Measurements from ENCODE around the gene PHACTR2.

PHACTR2 gene

GRCh38 chr6:143743301-143744166, 65.8 kb downstream of the PHACTR2 start:
- DNase-seq: no peak

- no peak for DNase-seq
These were observed 66.9 kb downstream of the PHACTR2 start for GRCh38 chr6:143744551-143745165.

GRCh38 chr6:143745166-143746133, 67.7 kb downstream of the PHACTR2 start:
- DNase-seq: no peak

DNA sequence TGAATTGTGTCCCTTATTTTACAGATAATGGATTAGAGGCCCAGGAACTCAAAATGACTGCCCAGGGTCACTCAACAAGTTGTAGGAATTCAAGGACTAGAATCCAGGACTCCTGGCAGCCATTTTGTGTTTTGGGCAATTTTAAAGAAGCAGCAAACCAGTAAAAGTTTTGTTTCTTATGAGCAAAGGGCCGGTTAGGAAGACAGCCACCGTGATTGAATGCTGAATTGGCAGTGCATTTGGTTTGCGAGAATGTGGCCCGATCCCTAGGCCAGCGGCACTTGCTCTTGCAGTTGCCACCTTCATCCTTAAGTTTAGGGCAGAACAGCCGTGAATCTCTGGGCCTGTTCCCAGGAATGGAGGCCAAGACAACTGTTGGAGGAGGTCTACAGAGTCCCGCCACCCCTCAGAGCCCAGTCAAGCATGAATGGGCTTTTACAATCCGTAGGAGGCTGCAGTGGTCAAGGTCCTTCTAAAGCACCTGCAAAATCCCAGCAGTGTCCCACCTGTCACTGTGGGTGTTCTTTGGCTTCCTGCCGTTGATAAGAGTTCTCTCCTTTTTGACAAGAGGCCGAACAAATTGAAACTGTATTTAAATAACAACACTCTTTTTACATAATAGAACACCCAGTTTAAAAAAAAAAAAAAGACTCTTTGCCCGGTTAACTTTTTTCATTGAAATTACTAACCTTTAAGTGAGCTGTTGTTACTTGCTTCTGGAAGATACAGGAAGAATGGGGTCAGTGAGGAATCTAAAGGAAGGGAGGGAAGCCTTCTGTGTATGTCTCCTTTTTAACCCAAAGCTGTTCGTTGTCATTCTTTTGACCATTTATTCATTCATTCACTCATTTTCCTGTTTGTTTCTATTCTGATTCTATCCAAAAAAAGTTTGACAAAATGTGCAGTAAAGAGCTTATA, 68.7 kb downstream of the PHACTR2 start:
- no peak for DNase-seq

- DNase-seq: no peak
These were observed 69.6 kb downstream of the PHACTR2 start for GRCh38 chr6:143747347-143747842.

DNA sequence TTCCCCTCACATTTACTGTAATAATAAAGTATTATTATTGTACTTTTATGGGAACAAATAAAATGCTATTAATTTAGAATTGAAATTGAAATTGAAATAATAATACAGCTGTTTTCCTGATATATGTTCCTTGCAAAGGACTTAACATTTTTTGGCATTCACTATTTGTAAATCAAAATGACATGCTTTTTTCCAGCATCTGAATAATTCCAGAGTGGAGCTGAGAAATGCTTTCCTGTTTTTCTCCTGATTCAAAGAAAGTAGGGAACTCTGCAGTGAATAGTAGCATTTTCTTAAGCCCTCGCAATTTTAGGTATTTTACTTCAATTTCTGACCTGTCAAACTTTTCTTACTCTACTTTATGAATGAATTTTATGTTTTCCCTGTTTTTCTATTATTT, 72.1 kb downstream of the PHACTR2 start:
- no peak for DNase-seq

DNA sequence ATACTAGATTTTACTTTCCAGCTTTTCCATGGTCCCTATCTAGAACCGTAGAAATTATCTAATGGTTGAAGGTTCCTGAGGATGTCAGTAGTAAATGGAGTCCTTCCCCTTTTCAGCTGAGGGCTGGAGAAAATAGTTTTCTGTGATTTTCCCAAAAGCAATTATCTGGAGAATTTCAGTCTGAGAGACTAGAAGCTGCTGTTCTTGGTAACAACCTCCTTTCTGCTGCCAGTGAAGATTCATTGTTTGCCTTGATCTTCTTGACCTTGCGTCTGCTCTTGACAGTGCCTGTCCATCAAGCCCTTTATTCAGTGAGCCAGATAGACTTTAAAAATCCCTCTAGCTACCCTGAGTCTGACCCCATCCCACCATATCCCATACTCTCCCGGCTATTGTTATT, 73.1 kb downstream of the PHACTR2 start:
- DNase-seq: no peak

DNA sequence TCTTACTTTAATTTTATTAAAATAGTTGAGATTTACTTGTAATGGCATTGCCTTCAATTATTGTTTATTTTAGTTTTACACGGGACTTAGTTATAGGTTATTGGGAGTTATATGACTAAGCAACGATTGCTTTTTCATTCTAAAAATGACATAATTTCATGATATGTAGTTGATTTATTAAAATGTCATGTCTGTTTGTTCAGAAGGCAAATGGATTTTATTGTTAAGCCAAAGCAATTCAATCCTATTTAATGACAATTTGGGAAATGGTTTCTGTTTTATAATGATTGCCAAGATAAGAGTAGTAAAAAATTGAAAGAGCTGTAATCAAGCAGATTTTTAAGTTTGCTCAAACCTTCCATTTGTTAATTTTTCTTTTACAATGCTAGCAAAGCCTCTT, 74.7 kb downstream of the PHACTR2 start:
- DNase-seq: no peak

DNA sequence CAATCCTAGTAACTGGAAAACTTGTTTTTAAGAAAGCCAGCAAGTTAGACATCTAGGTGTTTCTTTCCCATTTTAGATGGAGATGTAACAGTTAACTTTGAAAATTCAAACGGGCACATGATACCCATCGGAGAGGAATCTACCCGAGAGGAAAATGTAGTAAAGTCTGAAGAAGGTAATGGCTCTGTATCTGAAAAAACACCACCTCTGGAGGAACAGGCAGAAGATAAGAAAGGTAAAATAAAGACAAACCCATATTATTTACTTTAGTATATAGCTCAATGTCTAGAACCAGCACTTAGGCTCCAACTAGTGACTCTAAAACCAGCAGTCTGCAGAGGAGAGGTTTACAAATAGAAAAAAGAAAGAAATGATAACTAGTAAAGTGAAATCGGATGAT, 75.9 kb downstream of the PHACTR2 start:
- DNase-seq: no peak

- no peak for DNase-seq
These were observed 76.4 kb downstream of the PHACTR2 start for GRCh38 chr6:143754204-143754603.

DNA sequence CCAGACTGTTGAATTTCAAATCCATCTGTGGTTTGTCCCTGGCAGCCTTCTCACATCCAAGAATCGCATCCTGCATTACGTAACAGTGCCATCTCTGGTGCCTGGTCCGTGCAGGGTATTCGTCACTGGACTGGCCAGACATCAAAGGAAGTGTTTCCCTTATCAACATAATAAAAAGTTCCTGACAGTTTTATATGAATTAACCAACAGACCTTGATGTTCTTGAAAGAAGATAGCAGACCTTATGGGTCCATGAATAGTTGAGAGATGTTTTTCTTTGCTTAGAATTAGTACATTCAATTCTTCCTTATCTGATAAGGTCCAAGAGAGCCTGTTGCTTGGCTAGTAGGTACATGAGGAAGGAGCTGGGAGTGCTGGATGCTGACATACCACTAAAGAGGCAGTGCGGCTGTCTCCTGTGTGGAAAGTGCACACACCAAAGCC, 77.6 kb downstream of the PHACTR2 start:
- DNase-seq: no peak

DNA sequence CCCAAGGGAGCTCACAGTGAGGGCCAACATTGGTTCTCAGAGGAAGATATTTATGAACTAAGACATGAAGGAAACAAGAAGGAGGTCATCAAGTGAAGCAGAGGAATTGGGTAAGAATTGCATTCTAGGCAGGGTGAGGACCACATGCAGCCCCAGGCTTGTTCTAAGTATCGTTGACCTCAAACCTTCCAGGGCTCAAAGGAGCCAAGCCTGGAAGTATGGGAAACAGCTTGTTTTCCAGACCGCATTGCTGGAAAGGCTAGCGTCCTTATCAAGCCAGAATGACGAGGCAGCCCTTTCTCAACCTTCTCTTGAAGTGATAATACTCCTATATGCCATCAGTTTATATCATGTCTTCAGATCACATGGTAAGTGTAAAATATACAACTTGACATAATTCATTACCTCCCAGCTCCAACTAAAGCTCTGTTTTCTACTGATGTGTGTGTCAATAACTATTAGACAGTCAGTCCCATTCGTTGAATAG, 79.6 kb downstream of the PHACTR2 start:
- no peak for DNase-seq

GRCh38 chr6:143758551-143758950, 80.8 kb downstream of the PHACTR2 start:
- no peak for DNase-seq

- DNase-seq: no peak
These were observed 81.9 kb downstream of the PHACTR2 start for GRCh38 chr6:143759666-143760065.

DNA sequence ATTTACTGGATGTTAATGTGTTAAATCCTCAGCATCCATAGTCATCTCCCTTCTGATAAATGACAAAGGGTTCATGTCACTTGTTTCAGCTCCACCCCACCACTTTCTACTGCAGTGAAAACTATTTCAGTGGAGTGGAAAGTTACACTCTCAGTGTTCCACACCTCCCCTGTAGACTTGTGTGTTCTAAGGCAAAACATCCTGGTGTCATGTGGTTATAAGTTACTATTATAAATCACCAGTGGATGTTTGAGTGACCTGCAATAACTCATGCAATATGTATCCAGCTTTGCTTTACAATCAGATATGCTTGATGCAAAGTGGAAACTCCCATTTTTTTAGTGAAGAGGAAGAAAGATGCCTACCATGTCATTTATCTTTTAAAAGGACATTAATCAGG, 83.3 kb downstream of the PHACTR2 start:
- no peak for DNase-seq

DNA sequence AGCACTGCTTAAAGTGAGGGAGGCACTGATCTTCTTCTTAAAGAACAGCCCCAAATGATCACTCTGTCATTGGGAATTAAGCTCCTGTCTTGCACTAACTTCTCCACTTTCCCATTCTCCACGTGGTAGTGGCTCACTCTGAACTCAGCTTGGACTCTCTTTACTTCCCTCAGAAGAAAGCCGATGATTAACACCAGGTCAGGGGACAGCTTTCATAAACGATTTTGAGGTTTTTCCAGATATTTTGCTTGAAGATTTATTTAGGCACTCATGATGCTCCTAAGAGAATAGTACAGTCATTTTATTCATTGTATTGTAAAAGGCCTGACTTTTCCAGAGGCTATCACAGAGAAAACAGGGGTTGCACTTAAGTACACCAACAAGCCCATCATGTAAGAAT, 84.4 kb downstream of the PHACTR2 start:
- DNase-seq: no peak

GRCh38 chr6:143765422-143766184, 87.8 kb downstream of the PHACTR2 start:
- no peak for DNase-seq

GRCh38 chr6:143766185-143766553, 88.4 kb downstream of the PHACTR2 start:
- no peak for DNase-seq

GRCh38 chr6:143767433-143767832, 89.7 kb downstream of the PHACTR2 start:
- DNase-seq: no peak

GRCh38 chr6:143772116-143773086, 94.6 kb downstream of the PHACTR2 start:
- no peak for DNase-seq

Data from T1000 (cell line).